HG02885 (cell line): ENCODE data around the gene AKAIN1.

Experiments
- ATAC-seq: cut with Tn5 transposase; IDR thresholded peaks from one replicate; pipeline ENCODE4 v1.9.1; 2021; ENCODE audit warnings: mild to moderate bottlenecking; ENCODE audit not compliant: unreplicated experiment, poor library complexity

AKAIN1 gene

GRCh38 chr18:5164903-5165302 lies 32.2 kb downstream of the AKAIN1 start:
- no peak for ATAC-seq

GRCh38 chr18:5162111-5162510 lies 34.9 kb downstream of the AKAIN1 start:
- no peak for ATAC-seq

DNA sequence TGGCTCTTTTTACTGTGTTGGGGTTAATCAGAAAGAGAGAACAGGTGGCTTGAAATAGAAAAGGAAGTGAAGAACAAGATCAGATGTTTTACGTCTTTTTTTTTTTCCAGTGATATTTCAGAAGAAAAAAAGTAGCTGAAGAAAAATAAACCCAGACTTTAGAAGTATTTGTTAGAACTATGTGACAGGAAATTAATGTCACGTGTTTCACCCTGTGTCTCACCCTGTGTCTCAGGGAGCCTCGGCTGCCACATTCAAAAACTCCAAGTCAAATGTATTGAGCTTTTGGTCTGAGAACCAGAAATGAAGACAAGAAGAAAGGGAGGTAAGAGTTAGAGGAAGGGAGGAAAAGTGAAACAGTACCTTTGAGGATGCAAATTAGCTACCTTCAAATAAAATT lies 38.0 kb downstream of the AKAIN1 start:
- no peak for ATAC-seq

GRCh38 chr18:5158587-5158986 lies 38.5 kb downstream of the AKAIN1 start:
- no peak for ATAC-seq

- no peak for ATAC-seq
Measured at GRCh38 chr18:5158172-5158571, 38.9 kb downstream of the AKAIN1 start.

DNA sequence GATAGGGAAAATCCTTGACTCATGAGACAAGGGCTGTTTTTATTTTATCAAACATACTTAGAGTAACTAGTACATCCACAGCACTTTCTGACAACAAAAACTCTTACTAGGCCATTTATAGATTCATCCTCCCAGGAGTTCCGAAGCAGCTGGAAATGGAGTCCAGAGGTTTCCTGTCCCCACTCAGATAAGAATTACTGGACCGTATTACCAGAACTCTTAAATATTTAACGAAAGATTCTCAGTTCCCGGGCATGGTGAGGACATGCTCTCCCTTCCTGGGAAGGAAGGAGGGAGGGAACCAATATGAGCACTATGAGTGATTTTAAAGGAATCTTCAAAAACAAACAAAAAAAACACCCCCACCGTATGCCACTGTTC lies 41.2 kb downstream of the AKAIN1 start:
- no peak for ATAC-seq

DNA sequence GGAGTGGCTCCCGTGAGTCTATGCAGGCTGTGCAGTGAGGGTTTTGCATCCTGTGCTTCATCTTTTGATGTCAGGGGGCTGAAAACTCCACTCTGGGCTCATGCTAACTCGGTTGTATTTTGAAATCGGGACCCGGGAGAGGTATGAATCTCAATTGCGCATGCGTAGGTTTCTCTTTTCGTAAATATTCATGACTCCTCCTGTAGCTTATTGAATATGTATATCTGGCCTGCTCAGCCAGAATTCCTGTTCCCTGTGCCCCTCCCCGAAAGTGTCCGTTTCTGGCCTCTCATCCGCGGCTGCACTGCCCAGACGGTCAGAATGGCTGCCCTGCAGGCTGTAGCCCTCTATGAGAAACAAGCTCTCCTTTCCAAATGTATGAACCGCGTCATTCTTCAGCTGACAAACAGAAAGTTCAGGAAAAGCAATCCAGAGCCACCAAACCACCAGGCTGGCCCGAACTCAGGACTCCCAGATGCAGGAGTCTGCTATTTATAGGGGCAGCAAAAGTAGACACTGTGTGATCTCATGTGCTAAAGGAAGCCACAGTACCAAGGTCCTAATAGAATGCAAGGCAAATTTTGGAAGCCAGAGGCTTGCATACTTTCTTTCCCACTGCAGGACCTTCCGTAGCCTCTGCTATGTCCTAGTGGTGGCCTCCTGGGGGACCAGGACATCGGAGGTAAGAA lies 41.7 kb downstream of the AKAIN1 start:
- ATAC-seq = no peak

GRCh38 chr18:5152343-5153020 lies 44.6 kb downstream of the AKAIN1 start:
- ATAC-seq = no peak

- no peak for ATAC-seq
Measured at GRCh38 chr18:5150894-5151293, 46.2 kb downstream of the AKAIN1 start.

DNA sequence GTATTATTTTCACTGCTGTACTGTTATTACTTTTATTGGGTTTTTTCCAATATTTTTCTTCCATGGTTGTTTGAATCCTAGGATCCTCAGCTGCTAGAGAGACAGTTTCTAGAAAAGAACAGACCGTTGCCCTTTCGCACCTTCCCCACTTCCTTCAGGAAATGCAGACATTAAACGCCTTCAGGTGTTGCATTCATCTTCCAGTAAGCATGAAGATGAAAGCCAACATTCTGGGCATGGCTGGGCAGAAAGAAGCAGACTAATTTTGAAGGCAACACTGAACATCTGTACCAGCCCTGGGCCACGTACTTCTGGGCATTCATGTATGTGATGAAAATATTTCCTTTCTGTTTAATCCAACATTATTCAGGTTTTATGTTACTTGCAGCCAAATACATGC lies 51.0 kb downstream of the AKAIN1 start:
- ATAC-seq = no peak

- no peak for ATAC-seq
Measured at GRCh38 chr18:5145168-5145825, 51.8 kb downstream of the AKAIN1 start.

DNA sequence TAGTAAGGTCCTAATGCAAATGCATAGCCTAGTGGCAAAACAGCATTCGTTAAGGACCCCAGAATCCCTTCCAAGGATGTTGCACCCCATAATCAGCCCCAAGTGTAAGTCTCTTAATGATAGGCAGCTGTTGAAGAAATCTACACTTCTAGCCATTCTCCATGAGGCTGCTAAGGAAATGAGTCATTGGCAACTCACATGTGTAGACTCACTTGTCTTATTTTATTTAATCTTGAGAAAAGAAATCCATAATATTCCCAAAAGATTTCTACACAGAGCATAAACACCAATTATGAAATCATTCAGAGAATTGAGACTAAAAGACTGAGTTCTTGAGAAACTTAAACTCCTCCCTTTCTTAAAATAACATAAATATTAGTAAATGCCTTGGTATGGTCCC lies 52.4 kb downstream of the AKAIN1 start:
- ATAC-seq = no peak

DNA sequence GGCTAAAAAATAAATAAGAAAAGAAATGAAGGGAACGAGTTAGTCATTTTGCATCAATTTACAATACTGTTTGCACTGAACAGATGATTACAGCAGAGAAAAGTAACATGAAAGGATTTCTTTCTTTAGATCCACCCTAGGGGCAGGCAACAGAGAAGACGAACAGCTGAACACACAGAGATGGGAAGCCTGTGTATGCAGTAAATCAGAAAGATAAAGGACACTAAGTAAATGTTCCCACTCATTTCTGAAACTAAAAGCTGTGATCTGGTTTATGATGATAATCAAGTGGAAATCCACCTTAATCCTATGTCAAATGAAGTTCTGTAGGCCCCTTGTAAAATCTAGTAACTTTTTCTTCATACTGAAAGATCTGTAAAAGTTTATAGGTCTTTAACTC lies 54.2 kb downstream of the AKAIN1 start:
- ATAC-seq = no peak

GRCh38 chr18:5142131-5142530 lies 54.9 kb downstream of the AKAIN1 start:
- ATAC-seq = no peak

DNA sequence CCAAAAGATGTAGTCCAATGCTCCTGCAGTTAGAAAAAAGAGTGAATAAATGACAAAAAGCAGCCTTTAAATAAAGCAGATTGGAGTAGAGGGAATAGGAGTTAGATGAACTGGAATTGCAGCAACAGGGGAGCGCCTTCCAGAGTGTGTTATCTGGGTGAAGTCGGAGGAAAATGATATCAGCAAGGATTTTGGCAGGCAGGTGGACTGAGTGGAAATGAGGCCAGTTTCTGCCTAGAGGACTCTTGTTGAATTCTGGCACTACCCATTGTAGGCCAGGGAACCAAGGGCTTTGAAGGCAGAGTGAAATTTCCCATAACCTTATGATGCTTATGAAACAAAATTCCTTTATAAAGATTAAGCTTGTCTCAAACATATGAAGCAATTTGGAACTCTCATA lies 59.8 kb downstream of the AKAIN1 start:
- no peak for ATAC-seq

DNA sequence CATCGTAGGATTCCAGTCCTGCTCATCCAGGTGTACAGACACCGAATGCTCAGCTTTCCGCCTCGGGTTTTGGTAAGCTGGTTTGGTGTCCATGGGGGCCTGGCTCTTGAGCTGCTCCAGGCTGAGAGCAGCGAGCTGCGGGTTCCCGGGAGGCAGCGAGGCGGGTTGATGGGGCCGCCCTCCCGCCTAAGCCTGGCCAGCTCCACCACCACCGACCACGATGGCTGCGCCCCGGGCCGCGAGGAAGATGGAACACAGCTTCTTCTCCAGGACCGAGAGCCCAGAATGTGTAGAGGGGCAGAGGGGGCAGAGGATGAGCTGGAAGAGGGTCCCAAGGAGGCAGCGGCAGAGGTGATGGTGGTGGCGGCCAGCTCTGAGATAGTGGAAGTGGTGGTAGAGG lies 64.1 kb downstream of the AKAIN1 start:
- no peak for ATAC-seq

DNA sequence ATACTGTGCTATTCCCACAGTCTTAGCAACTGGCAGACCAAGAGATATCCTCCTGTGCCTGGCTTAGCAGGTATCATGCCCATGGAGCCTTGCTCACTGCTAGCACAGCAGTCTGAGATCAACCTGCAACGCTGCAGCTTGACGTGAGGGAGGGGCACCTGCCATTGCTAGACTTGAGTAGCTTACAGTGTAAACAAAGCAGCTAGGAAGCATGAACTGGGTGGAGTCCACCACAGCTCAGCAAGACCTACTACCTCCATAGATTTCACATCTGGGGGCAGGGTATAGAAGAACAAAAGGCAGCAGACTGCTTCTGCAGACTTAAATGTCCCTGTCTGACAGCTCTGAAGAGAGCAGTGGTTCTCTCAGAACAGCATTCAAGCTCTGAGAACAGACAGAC lies 74.8 kb downstream of the AKAIN1 start:
- no peak for ATAC-seq

GRCh38 chr18:5110266-5110665 lies 86.8 kb downstream of the AKAIN1 start:
- ATAC-seq = no peak

GRCh38 chr18:5107988-5108387 lies 89.1 kb downstream of the AKAIN1 start:
- no peak for ATAC-seq

- no peak for ATAC-seq
Measured at GRCh38 chr18:5106730-5107129, 90.3 kb downstream of the AKAIN1 start.

GRCh38 chr18:5104246-5104645 lies 92.8 kb downstream of the AKAIN1 start:
- no peak for ATAC-seq

- ATAC-seq = no peak
Measured at GRCh38 chr18:5103693-5104092, 93.4 kb downstream of the AKAIN1 start.
